HG03108 (cell line): ENCODE data around the gene PXK.
"Not testable (repeated sequence)": the region's sequence is repeated elsewhere in the genome, so short reads cannot be mapped to it uniquely, and the experiment has no call there.

Experiments used
- ATAC-seq: cut with Tn5 transposase; IDR thresholded peaks from one replicate; pipeline ENCODE4 v1.9.1; 2021; ENCODE audit warnings: moderate library complexity; ENCODE audit not compliant: unreplicated experiment

The PXK gene

DNA sequence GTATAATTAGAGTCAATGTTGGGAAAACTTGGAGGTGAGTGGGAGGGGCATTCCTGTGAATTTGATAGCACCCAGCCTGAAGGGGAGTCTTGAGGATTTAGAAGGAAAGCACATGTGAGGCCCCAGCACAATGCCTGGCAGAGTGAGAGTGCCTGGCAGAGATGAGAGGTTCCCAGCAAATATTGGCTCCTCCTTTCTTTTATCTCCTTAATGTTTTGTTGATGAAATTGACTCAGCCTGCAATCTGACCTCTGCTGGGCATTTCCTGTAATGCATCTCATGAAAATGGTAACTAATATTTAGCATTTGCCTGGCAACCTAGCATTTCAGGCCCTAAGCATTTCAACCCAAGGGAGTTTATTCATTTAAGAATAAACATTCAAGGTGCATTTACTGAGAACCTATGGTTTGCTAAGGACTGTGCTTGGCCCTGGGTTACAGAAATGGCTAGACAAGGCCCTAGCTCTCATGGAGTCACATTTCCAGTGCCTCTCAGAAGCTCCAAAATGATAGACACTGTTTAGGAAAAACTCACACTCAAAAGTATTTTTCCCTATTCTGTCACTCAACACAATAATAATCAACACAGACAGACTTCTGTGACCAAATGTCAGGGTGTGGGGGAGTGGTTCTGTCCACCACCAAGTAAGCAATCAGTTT lies 82.0 kb downstream of the PXK start:
- ATAC-seq: no peak

DNA sequence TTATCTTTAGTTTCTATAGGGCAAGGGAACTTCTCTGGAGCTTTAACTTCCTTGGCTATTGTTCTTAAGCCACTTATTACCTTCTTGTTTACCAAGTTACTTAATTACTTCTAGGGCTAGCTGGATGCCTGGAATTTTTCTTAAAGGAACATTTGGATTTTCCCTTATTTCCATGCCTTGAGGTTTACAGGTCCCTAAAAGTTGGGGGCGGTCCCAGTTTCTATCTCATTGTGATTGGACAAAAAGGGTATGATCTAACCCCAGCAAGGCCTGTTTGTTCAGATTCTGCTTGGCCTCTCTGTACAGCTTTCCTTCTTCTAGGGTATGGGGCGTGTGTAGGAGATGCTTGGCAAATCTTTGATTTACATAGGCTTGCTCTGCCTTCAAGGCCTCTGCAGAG lies 83.5 kb downstream of the PXK start:
- ATAC-seq: no peak

DNA sequence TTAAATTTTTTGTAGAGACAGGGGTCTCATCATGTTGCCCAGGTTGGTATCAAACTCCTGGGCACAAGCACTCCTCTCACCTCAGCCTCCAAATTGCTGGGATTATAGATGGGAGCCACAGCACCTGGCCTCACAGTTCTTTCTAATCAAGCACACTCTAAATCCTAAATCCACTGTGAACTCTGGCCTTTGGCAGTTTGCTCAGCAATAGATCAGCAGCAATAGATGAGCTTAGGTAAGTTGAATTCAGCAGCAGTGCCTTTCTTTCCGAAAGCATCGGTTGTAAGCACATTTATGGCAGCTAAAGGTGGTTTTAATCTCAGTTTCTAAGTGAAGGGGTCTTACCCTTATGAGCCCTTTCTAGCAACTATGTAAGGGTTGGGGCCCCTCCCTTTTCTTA lies 84.4 kb downstream of the PXK start:
- ATAC-seq: no peak

DNA sequence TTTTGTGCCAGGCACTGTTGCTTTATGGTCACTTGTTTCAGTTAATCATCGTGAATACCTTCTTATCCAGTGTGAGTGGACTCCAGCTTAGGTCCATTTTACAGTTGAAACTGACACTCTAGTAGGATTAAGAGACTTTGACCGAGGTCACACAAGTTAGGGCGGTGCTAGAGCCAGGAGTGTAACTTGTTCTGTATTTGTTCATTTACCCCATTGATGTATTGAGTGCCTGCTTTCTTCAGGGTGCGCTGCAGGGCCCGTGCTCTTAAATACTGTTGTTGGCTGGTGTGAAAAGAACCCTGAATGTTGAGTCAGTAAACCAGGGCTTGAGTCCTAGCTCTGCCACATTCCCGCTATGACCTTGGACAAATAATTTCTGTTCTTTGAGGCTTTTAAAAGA lies 85.5 kb downstream of the PXK start:
- ATAC-seq: no peak

DNA sequence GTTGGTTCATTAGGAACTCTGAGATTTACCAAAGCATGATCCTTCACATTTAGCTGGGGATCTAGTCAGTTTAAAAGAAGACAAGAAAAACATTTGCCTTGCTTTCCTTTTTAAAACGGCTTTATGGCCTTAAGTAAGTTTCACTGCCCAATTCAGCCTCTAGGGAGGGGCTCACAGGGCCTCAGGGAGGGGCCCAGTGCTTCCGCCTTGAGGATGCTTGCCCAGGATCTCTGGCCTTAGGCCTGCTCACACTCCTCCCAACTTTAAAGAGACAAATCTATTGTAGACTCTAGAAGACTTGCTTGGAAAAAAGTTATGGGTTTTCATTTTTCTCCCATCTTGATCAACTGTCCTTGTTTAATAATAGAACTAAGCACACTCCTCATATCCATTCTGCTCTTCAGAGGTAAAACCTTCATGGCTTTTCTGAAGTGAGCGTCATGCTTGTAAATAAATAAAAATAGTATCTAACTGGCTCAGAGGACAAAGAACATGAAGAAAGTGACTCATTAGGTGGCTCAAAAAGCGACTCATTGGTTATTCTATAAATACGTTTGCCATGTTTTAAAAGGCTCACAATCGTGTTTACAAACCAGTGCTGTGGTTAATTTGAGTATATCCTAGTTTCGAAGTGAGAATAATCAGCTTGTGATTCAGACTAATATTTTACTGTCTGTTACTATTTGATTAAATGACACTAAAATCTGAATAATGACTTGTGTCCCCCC lies 87.3 kb downstream of the PXK start:
- ATAC-seq: peak; percentile 76

DNA sequence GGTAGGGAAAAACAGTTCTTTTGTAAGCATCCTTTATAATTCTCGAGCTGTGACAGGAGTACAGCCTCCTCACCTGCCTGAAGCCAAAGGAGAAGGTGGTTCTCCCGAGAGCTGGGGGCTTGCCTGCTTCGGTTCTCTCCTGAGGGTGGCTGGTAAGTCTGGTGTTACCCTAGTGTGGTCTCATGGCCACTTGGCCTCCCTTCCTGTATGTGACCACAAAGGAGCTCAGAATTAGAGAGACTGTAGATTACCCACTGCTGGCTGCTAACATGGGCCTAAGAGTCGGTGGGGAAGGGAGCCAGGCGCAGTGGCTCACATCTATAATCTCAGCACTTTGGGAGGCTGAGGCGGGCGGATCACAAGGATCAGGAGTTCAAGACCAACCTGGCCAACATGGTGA lies 88.3 kb downstream of the PXK start:
- ATAC-seq: no peak

DNA sequence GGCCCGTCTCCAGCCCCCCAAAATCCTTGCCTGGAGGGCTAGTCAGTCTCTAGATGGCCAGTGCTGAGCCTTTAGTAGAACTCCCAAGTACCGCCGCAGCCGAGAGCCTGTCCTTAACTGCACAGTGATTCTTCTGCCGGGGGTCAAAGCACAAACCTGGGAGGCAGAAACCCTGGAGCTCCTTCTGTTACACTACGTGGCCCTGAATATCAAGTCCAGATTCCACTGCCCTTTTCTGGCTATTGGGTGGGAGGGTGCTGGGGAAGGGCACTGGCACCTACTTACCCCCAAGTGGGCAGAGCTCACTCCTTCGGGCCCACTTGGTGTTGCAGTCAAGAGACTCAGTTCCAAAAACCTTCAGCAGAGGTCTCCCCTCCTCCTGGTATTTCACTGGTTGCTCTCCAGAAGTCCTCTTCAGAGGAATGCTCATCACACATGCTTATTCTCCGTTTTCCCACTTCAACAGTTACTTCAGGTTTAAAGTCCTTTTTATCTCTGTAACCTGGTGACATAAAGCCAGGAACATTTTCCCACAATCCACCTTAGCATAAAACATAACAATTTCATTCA lies 90.1 kb downstream of the PXK start:
- ATAC-seq: no peak

DNA sequence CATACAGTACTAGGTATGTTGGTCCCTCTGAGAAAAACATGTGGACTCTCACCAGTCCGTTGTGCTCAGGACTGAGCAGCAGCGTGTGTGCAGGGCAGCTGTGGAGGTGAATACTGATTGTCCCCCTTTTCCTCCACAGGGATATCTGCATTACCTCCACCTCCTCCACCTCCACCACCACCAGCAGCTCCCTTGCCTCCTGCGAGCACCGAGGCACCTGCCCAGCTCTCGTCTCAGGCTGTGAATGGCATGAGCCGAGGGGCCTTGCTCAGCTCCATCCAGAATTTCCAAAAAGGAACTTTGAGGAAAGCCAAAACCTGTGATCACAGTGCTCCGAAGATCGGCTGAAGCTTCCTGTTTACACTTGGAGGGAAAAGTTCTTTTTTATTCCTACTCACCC lies 91.9 kb downstream of the PXK start:
- no peak for ATAC-seq

DNA sequence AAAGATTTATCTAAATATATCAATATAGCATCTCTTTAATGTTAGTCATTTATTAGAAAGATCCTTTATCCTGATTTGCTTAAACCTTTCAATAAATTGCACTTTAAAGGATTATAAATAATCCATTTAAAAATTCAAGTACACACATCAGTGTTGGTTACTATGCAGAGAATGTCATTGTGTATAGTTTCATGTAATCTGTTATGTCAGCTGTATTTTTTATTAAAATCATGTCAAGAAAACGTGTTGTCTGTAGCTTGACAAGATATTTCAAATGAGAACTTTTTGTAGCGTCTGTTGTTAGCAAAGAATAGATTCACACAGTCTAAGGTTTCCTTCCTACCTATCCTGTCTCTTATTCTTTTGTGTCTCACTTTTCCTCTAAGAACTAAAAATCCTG lies 93.1 kb downstream of the PXK start:
- no peak for ATAC-seq

DNA sequence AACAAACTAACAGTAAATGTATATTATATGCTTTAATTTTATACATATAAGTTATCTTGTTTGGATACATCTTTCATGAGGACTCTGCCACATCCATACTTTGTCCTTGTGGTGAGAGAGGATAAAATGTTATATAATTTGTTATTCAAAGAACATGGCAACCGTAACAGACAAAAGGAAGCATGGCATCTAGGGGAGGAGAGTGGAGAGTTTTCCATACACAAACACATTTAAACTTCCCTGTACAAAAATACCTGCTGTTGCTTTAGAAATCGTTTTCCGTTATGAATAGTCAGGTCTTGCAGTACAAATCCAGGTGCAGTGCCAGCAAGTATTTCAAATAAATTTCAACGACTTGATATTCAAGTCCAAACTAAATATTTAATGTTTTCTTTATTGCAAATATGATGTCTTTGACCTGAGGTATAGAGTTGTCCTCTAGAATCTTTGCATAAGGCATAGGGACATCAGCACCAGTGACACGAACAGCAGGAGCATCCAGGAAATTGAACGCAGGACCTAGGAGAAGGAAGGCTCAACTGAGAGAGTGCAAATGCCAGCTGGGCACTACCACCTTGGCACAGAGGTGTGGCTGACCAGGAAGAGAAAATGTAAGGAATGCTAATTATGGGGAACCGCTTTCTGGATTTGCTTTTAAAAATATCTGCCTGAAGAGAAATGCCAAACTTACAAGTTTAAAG lies 95.1 kb downstream of the PXK start:
- no peak for ATAC-seq

DNA sequence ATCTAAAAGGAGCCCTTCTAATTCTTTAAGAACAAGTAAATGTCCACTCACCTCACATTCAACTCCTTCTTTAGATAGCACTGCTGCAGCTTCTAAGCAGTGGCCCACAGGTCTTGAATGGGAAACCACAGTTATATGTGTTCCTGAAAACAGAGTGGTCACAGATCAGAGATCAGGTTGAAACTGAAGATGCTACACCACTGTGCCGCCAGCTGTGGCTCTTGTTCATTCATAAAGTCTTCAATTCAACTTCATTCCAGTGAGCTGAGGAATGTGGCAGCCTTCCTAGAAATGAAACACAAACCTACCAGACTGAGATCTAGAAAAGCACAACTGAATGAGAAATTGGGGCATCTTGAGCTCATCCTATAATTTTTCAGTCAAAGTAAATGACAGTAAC lies 97.0 kb downstream of the PXK start:
- ATAC-seq: peak; percentile 69

DNA sequence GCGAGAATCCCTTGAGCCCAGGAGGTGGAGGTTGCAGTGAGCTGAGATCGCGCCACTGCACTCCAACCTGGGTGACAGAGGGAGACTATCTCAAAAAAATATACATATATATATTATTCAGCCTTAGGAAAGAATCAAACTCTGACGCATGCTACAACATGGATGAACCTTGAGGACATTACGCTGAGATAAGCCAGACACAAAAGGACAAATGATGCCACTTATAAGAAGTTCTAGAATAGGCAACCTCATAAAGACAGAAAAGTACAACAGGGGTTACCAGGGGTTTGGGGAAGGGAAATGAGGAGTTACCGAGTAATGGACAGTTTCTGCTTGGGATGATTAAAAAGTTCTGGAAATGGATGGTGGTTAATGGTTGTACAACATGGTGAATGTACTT lies 100.2 kb downstream of the PXK start:
- ATAC-seq: no peak

DNA sequence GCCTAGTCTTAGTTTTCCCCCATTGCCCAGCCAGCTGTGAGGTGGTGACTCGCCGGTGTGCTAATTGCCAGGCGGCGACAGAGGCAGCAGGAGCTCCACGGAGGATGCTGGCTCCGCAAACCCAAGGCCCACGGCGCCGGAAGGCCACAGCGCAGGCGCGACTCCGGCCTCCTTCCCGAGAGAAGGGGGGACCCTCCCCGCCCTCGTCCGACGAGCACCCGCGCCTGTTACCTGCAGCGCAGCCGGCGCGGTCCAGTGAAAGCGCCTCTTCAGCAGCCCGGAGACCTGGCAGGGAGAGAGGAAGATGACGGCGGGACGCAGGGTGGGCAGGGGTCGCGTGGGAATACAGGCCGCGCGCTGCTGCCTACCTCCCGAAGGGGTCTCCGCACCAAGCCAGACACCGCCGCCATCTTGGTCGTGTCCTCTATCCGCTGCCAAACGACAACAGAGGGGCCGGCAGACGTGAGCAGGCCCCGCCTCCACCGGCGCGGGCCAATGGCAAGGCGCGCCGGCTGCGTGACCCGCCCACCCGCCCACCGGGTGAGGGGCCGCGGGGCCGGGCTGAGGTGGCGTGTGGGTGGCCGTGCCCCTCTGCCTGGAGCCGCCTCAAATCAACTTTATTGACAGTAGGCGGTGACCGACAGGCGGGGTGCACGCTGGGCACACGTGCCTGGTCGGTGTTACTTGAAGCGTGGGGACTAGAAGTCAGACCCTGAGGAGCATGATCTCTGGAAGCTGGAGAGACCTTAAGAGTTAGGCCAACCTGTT lies 100.9 kb downstream of the PXK start, which contains the start of gene PDHB:
TSS of gene PDHB (minus strand) at position 433 of the 768 bp plus-strand sequence. CDS start at position 410, 23 bp downstream.
- ATAC-seq: peak; percentile 86

DNA sequence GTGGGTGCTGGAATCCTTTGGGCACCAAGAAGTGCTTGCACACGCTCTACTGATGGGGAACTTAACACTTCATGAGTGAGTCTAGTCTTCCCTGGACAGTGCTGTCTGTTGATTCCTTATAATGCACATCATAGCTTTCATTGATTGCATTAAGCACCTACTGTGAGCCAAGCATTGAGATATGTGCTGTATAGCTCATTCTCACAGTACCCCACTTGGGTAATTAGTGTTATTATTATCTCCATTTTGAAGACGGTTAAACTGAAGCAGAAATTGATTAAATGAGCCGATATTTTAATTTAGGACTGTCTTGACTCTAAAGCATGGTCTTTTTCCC lies 101.4 kb downstream of the PXK start:
- ATAC-seq: no peak

DNA sequence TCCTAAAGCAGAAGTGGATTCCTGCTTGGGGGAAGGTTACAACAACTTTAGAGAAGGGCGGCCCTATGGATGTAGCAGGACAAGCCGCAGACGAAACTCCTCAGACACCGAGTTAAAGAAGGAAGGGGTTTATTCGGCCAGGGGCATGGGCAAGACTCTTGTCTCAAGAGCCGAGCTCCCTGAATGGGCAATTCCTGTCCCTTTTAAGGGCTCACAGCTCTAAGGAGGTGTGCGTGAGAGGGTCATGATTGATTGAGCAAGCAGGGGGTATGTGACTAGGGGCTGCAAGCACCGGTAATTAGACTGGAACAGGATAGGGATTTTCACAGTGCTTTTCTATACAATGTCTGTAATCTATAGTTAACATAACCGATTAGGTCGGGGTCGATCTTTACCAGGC lies 101.8 kb downstream of the PXK start:
- ATAC-seq: no peak

DNA sequence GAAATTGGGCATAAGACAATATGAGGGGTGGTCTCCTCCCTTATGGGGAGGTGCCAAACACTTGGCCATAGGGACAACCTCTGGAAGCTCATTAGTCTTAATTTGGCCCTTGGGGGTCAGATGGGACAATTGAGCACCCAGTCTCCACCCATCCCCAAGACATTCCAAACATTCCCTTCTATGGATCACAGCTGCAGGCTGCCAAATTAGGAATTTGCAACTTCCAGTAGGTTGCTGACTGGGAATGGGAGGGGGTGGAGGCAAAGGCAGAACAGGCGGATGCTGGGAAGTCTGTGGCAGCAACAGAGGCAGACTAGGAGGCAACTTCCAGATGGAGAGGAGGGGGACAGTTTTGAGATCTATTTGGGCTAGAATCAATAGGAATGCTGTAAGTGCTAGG lies 102.3 kb downstream of the PXK start:
- ATAC-seq: no peak

DNA sequence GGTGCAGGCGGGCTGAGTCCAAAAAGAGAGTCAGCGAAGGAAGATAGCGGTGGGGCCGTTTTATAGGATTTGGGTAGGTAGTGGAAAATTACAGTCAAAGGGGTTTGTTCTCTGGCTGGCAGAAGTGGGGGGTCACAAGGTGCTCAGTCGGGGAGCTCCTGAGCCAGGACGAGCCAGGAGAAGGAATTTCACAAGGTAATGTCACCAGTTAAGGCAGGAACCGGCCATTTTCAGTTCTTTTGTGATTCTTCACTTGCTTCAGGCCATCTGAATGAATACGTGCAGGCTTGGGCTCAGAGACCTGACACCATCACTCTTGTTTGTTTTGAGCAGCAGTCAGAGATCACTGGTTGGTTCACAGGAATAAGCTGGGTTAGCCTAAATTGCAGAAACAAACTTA lies 104.6 kb downstream of the PXK start:
- not testable (repeated sequence) for ATAC-seq

DNA sequence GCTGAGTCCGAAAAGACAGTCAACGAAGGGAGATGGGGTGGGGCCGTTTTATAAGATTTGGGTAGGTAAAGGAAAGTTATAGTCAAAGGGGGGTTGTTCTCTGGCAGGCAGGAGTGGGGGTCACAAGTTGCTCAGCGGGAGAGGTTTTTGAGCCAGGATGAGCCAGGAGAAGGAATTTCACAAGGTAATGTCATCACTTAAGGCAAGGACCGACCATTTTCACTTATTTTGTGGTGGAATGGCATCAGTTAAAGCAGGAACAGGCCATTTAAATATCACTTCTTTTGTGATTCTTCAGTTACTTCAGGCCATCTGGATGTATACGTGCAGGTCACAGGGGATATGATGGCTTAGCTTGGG lies 108.3 kb downstream of the PXK start:
- not testable (repeated sequence) for ATAC-seq

DNA sequence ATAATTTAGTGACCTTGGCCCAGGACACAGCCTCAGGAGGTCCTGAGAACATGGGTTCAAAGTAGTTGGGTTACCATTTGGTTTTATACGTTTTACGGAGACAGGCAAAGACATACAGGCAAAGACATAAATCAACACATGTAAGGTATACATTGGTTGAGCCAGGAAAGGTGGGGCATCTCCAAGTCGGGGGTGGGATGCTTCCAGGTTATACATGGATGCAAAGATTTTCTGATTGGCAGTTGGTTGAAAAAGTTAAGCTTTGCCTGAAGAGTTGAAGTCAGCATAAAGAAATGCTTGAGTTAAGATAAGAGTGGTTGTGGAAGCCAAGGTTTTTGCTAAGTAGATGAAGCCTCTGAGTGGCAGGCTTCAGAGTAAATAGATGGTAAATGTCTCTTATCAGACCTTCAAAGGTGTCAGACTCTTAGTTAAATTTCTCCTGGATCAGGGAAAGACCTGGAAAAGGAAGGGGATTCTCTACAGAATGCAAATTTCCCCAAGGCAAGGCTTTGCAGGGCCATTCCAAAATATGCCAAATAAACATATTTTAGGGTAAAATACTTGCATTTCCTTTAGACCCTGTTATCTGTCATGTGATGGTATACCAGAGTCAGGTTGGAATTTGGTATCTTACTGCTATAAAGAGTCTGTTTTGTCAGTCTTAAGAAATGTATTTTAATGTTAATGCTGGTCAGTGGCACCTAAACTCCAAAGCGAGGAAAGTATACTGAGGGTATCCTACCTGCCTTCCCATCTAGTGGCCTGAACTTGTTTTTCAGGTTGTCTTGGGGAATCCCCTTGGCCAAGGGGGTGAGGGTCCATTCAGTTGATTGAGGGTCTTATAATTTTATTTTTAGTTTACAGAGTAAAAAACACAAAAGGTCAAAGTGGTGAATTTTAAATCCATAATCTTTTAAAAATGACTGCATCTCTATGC lies 109.1 kb downstream of the PXK start:
- no peak for ATAC-seq

DNA sequence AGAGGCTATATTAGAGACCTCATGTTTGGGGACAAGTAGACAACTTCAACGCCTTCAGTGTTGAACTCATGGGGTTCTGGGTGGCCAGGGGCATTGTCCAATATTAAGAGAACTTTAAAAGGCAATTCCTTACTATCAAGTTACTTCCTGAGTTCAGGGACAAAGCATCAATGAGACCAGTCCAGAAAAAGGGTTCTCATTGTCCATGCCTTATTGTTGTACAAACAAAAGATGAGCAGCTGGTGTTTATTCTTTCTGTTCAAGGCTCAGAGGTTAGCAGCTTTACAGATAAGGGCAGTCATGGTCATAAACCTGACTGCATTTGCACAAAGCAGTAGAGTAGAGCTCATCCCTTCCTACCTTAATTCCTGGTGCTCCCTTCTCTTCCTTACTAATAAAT lies 119.5 kb downstream of the PXK start:
- no peak for ATAC-seq
